Pulmonary artery endothelial cell (primary cell): ENCODE measurements around the gene SHH. TPM values are rescaled to one million over a fixed set of nuclear protein-coding genes. Genes with fewer than 3 reads are reported as not detected.
"Not testable (repeated sequence)": the region's sequence is repeated elsewhere in the genome, so short reads cannot be mapped to it uniquely, and the experiment has no call there.

ENCODE experiments used
- DNase-seq: peaks from one replicate; pipeline ENCODE4 v3.0.0-alpha.2; 2011; ENCODE audit warnings: low read depth, low spot score
- total RNA-seq: library from RNA; depleted of rRNA; stranded (reverse); fragments of >200 nt; gene quantifications from 2 replicates; pipeline ENCODE4 v1.2.3, GENCODE V29; 2014

The SHH gene
- total RNA-seq, 1 donor from 2014 or later = 0.20 TPM

DNA sequence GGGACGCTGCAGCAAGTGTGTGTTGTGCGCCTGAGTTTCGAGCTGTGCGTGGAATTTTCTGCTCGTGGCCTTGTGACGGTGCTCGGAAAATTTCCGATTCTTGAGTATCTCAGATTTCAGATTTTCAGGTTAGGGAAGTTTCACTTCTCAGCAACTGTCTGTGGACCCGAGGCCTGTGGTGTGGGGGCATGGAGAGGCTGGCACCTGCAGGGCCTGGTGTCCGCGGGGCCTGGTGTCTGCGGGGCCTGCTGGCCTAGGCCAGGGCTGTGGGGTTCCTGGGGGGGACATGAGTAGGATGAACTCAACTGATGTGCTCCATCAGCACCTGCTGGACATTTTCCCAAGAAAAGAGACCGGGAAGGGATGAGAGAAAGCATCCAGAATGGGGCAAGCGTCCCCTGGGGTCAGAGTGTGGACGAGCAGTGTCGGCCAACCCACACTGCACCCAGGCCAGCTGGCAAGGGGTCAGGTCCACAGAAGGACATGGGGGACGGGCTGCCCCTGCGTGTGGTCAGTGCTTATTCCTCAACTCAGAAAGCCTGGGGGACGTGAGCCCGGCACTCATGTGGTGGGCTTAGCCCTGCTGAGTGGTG, 31.3 kb upstream of the SHH start:
- DNase-seq = no peak

DNA sequence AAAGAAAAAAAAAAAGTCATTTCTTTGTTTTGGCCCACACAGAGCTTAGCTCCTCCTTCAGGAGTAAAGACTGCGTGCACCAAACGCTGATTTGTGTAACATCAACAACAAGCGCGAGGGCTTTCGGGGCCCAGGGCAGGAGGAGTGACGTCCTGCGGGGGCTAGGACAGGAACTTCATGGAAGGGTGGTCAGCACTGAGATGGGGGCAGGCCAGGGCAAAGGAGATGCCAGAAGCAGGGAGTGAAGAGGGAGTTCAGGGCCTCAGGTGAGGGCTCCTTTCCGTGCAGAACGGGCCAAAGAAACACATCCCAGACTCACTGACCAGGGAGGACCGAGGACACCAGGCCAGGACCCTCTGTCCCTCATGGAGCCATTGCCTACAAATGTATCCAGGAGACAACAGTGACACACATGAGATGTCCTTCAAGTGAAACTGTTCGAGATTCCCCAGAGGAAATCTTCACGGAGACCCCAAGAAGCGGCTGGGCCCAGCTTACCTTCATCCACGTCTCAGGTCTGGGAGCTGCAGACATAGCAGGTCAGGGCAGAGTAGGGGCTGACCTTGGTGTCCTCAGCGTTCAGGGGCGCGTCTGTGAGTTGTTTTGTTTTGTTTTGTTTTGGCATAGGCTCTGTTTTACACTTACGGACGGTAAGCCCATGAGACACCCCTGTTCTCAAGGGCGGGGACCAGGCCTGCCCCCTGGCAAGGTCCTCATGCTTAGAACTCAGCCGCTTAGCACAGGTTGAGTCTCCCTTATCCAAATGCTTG, 30.4 kb upstream of the SHH start:
- no peak for DNase-seq

- DNase-seq = no peak
Measured at GRCh38 chr7:155840909-155841308, 28.6 kb upstream of the SHH start.

DNA sequence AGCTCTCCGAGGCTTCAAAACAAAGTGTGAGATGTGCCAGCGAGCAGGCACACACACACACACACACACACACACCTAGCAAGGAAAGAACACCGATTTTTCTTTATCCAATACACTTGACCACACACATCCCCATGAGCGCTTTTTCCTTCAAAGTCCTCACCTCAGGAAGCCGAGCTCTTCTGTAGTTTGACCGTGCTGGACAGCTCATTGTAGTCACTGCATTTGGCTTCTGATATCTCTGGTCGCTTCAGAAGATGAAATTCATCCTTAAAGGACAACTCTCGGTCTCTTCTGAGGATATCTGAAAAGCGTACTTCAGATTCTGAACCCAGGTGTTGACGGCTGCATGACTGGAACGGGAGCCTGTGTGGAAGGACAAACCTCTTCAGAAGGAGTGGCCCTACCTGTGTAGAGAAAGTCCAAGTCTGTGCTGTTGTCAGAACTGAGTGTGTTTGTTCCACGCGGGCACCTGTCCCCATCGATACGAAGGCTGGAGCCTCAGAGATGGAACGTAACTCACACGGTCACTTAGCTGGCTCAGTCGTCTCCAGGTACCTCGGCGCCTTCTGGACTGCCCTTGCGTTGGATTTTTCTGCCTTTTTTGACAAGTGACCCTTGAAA, 28.1 kb upstream of the SHH start:
- DNase-seq = no peak

DNA sequence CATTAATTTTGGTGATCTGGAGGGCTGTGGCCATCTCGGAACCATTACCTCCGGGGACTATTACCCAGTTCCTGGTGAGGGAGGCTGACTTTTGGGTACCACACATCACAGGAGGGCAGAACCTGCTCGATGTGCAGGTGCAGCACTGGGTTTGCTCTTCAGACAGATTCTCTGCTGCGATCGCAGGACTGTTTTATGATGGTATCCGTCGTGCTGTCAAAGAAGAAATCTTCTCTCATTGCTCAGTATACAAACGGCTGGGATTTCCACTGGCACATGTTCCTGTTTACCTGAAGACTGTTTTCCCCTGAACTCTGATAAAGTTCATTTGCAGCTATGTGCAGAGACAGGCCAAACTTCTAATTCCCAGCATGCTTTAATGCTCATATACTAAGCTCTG, 27.2 kb upstream of the SHH start:
- DNase-seq = no peak

DNA sequence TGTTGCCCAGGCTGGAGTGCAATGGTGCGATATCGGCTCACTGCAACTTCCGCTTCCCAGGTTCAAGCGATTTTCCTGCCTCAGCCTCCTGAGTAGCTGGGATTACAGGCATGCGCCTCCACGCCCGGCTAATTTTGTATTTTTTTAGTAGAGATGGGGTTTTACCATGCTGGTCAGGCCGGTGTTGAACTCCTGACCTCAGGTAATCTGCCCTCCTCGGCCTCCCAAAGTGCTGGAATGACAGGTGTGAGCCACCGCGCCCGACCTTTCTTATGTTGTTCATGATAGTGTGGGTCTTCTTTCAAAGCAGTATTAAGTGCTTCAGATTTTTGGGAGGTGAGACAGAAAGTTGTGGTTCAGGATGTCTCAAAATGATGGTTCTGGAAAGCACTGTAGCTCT, 26.0 kb upstream of the SHH start:
- DNase-seq = not testable (repeated sequence)

DNA sequence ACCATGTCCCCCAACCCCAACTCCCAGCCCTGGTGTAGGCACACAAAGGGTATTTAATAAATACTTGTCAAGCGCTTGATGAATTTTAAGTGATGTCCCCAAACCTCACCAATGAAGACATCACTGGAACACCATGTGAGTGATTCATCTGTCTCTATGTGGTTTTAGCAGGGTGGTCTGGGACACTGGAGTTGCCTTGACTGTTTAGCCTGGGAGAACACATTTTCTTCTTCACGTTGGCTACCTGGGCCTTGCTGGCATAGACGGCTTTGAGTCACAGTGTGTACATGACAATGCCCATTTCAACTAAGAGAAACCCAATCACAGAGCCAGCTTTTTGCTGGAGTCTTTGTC, 24.8 kb upstream of the SHH start:
- DNase-seq = no peak

GRCh38 chr7:155836216-155837125, 24.2 kb upstream of the SHH start:
- DNase-seq = no peak

DNA sequence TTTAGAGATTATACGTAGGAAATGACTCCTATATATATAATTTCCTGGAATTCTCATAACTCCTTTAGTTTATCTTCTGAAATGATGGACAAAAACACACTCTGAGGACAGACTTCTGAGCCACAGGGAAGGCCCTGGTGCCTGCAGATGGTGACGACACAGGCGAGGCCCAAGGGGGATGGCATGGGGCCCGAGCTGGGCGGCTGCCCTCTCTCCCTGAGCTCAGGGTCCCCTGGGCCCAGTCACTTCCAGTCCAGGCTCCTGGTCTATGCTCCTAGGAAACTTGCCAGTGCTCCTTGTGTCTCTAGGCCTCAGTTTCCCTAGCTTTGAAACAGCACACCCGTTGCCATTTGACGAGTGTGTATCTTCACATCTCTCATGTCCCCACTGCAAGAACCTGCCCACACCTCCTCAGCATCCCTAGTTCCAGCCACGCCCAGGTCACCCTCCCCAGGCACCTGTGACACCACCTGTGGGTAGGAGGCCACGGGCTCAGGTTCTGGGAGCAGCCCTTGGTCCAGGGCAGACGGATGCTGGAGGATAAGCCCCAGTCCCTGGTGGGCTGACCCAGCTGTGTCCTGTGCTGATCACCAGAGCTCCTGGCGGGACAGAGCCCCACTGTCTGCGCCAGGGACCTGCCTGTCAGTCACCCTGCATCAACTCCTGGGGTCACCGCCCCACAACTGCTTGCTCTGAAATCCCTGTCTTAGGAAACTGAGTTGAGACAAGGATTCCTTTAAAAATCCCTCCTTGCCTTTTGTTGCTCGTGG, 23.4 kb upstream of the SHH start:
- DNase-seq = no peak

DNA sequence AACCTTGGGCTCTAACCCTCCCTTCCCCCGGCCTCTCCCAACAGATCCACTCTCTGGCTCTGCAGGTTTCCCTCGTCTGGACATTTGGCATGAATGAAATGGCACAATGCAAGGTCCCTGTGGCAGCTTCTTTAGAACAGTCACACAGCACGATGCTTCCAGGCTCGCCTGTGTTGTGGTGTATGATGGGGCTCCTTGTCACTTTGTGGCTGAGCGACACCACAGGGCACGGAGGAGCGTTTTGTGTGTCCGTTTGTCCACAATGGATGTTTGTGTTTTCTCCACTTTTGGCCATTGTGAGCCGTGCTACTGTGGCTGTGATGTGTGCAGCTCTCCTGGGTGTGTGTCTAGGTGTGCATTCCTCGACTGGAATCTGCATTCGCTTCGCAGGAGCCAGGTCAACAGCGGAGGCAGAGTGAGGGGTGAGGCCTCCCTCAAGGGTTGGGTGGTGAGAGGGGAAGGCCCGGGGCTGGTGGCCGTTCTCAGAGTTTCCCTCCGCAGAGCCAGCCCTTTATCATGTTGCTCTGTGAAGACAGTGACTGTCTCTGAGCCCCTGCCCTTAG, 22.3 kb upstream of the SHH start:
- DNase-seq = no peak

DNA sequence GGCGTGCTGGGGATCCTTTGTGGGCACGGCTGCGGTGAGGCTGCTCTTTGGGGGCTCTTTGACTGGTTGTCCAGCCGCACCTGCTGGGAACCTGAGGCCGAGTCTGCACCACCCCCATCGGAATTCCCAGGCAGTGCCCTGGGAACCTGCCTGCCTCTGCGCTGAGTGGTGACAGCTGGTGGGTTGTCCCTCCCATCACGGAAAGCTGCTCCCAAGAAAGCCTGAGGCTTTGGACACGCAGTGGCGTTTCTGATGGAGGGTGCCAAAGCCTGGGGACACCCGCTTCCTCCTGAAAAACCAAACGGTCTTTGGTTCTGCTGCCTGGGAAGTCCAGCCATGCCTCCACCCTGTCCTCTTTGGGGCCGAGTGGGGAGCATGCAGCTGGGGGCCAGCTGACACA, 21.4 kb upstream of the SHH start:
- no peak for DNase-seq

DNA sequence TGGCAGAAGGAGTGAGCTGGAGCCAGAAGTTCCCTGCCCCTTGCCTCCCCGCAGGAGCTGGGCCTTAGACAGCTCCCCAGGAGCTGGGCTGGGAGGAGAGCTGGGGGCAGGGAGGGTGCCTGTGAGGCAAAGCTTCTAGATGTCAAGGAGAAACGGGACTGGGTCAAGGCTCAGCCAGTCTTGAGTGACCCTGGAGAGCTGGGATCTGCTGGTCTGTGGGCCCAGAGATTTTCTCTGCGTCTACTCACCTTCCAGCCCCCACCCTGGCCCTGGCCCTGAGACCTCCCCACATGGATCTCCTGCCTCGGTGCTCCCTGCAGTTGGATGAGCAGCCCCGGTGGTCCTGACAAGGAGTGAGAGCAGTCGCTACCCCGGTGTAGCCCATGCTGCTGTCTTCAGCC, 20.3 kb upstream of the SHH start:
- no peak for DNase-seq

DNA sequence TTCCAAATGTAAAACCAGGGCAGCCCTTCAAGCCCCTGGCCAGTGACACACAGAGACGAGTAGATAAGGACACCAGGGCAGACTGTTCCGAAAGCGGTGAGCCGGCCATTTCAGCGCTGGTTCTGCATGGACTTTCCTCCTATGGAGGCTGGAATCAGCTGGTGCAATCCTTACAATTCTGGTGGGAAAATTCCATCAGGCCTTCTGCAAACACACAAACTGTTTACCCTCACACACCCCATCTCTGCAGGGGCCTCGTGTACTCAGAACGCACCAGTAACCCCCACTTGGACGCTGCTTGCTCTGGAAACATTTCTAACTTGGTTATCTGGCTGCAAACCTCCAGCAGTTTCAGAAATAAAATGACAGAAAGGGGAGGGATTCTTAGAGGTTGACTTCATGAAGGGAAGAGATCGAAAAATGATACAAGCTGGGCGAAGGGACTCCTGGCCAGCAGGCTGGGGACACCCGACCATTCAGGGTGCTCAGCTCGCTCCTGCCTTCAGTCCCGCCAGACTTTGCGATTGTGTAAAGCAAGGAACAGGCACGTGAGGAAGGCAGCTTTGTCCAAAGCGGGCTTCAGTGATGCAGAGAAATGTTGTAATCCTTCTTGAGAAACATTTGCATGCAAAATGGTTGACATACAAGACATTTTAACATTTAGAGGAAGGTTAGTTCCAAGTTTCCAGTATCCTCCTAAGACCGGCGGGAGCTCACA, 19.7 kb upstream of the SHH start:
- no peak for DNase-seq

- DNase-seq = no peak
Measured at GRCh38 chr7:155830961-155831806, 18.9 kb upstream of the SHH start.

- no peak for DNase-seq
Measured at GRCh38 chr7:155829796-155830470, 17.7 kb upstream of the SHH start.

DNA sequence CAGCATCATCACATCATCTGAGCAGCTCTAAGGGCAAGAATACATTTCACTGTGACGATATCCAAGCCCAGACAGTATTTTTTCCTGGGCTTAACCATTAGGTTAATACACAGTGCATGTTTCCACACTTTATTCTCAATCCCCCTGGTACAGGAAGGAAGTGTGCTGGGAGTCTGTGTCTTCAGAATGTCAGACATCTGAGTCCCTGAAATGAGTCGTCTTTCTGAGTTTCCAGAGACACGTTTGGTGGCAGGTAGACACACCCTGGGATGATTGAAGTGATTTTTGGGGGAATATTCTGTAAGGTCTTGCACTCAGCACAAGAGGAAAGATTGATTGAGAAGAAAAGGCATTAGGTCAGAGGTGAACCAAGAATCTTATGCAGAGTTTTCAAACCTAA, 13.1 kb upstream of the SHH start:
- DNase-seq = no peak

- peak; percentile 65 for DNase-seq
Measured at GRCh38 chr7:155824227-155824886, 12.1 kb upstream of the SHH start.

GRCh38 chr7:155821851-155822250, 9.6 kb upstream of the SHH start:
- DNase-seq = no peak
